Liver (tissue), 2 donors: ENCODE data around the gene HOXC10.

Experiments
- YY1 ChIP-seq: IDR thresholded peaks from 2 replicates; pipeline ENCODE4 v1.6.1; 2016; ENCODE audit warnings: antibody characterized with exemption, mild to moderate bottlenecking
- TF ChIP-seq, protein P1 (sequence below): fragments of 150-350 bp; IDR thresholded peaks from 2 replicates; pipeline ENCODE4 v1.5.1; 2017; ENCODE audit warnings: improper control_type of control experiment, low read depth, low read length; ENCODE audit not compliant: missing input control
- donor health status: healthy.

DNA sequence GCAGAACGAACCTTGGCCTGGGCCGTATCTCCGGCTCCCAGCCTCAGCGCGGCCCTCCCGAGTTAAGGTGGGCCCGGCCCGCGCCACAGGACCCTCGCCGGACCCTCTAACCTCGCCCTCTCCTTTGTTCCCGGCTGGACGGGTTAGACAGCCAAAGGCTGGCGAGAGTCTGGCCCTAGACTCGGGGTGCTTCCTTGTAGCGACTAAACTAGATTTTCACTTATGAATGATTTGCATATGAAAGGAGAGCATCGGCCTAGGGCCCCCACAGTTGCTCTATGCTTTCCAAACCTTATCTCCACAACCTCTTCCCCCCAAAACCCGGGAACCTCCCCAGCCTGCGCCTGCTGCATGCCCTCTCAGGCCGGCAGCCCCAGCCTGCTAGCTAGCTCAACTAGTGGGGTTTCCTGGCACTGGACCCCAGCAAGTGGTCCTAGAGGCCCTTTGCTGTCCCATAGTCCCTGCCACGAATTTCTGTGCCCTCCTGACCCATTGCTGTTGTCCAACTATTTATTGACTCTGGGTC, 49.9 kb downstream of the HOXC10 start:
- TF ChIP-seq, protein P1, sequence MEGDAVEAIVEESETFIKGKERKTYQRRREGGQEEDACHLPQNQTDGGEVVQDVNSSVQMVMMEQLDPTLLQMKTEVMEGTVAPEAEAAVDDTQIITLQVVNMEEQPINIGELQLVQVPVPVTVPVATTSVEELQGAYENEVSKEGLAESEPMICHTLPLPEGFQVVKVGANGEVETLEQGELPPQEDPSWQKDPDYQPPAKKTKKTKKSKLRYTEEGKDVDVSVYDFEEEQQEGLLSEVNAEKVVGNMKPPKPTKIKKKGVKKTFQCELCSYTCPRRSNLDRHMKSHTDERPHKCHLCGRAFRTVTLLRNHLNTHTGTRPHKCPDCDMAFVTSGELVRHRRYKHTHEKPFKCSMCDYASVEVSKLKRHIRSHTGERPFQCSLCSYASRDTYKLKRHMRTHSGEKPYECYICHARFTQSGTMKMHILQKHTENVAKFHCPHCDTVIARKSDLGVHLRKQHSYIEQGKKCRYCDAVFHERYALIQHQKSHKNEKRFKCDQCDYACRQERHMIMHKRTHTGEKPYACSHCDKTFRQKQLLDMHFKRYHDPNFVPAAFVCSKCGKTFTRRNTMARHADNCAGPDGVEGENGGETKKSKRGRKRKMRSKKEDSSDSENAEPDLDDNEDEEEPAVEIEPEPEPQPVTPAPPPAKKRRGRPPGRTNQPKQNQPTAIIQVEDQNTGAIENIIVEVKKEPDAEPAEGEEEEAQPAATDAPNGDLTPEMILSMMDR, result no peak
- TF ChIP-seq YY1, result no peak
